HG03520 (cell line): ENCODE data around the gene CD81.
"Not testable (repeated sequence)": the region's sequence is repeated elsewhere in the genome, so short reads cannot be mapped to it uniquely, and the experiment has no call there.

Source experiments
- ATAC-seq: cut with Tn5 transposase; IDR thresholded peaks from one replicate; pipeline ENCODE4 v1.9.1; 2021; ENCODE audit warnings: mild to moderate bottlenecking, moderate library complexity; ENCODE audit not compliant: unreplicated experiment

The CD81 gene, protein sequence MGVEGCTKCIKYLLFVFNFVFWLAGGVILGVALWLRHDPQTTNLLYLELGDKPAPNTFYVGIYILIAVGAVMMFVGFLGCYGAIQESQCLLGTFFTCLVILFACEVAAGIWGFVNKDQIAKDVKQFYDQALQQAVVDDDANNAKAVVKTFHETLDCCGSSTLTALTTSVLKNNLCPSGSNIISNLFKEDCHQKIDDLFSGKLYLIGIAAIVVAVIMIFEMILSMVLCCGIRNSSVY

DNA sequence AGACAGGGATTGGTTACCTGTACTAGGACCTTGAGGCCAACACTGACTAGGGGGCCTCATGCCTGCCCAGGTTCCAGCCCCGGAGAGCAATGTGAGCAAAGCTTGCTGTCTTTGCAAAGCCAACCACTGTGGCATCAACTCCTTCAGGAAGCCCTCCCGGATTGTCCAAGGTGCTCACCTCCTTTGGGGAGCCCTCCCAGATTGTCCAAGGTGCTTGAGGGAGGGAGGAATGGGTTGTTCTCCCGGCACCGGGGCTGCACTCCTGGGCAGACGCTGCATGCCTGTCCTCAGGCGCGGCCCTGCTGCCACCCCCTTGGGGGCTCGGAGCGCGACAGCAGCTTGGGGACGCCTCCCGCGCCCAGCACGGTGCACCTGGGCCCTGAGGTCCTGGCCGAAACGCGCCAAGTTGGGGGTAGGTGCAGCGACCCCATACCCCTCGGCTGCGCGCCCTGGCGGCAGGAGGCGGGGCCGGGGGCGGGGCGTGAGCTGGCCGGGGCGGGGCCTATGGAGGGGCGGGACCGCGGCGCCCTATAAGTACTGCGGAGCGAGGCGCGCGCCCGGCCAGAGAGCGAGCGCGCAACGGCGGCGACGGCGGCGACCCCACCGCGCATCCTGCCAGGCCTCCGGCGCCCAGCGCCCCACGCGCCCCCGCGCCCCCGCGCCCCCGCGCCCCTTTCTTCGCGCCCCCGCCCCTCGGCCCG is at the start of gene CD81:
Gene CD81, plus strand, starts transcription at position 560 of the 701 bp plus-strand sequence. CDS start 240 bp downstream, outside the sequence.
- ATAC-seq, result no peak

DNA sequence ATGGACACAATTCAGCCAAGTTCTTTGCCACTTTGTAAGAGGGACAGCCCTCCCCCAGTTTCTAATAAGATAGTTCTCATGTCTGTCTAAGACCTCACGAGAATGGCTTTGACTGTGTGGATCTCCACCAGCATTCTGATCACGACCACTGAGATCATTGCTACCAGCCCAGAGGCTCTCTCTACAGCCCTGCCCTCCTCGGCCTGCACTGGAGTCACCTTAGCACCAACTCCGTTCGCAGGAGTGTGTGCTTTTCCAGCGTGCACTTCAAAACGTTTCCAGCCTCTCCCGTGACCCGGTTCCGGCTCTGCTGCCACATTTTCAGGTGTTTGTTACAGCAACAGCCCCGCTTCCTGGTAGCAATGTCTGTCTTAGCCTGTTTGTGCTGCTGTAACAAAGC is 49.1 kb upstream of the CD81 start:
- ATAC-seq, result no peak

DNA sequence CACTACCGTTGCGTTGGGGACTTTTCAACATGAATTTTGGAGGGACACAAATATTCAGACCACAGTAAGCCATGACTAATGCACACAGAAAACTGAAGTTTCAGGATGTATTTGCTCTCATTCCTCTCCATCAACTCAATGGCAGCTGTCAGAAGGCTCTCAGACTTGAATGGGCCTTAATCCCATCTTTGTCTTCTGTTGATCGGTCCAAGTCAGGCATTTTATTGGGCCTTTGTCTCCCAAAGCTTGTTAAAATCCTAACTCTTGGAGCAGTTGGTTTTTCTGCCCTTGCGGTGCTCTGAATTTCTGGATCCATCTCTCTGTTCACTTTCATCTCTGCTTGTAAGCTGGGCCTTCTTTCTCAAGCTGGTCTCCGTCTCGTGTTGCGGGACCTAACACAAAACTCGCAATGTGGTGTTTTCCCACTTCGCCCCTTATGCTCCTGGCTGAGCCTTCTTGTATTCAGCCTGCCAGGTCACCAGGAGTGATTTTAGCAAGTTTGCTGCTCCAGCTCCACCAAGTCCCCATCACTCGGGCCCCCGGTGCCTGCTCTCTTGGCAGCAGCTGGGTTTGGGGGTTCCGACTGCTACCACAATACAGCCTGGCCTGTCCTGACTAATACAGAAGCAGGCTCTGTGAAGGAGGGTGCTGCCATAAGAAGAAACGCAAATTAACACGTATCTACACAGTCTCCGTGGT is 48.3 kb upstream of the CD81 start:
- ATAC-seq, result no peak

DNA sequence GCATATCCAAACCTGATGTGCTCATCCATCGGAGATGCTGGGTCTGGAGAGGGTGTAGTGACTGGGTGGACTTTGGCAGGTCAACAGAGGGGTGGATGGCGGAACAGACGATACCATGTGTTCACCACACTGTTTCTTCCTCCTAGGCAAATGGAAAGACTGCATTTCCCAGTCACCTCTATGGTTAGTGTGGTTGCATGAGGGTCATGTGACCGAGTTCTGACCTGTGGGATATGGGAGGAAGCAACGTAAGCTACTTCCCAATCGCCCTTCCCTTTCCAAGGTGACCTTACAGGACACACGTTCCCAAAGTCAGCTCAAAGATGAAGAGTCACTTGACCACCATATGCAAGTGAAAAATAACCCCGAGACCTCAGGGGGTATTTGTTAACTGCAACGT is 47.6 kb upstream of the CD81 start:
- no peak for ATAC-seq

DNA sequence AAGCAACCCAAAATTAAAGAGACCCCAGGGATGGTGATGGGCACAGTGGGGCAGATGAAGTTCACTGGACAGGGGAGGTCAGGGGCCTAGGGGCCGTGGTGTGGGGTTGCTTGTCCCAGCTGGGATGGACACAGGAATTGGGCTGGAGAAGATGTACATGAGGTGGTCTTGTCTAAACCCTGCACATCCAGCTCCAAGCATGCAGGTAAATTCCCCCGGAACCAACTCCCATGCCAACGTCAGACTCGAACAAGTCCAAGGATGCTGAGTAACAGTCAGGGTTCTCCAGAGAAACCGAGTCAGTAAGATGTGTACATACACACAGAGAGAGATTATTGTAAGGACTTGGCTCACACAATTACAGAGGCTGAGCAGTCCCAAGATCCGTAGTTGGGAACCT is 46.4 kb upstream of the CD81 start:
- no peak for ATAC-seq

DNA sequence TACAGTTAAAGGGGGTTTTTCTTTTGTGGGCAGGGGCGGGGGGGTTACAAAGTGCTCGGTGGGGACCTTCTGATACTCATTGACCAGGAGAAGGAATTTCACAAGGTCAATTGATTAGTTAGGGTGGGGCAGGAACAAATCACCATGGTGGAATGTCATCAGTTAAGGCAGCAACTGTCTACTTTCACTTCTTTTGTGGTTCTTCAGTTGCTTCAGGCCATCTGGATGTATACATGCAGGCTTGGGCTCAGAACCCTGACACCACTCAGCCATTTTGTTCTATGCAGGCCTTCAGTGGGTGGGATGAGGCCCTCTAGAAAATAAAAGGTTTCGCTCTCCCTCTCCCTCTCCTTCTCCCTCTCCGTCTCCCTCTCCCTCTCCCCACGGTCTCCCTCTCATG is 45.7 kb upstream of the CD81 start:
- no peak for ATAC-seq

DNA sequence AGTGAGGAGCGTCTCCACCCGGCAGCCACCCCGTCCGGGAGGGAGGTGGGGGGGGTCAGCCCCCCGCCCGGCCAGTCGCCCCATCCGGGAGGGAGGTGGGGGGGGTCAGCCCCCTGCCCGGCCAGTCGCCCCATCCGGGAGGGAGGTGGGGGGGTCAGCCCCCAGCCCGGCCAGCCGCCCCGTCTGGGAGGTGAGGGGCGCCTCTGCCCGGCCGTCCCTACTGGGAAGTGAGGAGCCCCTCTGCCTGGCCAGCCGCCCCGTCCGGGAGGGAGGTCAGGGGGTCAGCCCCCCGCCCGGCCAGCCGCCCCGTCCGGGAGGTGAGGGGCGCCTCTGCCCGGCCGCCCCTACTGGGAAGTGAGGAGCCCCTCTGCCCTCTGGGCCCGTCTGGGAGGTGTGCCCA is 44.5 kb upstream of the CD81 start:
- not testable (repeated sequence) for ATAC-seq

DNA sequence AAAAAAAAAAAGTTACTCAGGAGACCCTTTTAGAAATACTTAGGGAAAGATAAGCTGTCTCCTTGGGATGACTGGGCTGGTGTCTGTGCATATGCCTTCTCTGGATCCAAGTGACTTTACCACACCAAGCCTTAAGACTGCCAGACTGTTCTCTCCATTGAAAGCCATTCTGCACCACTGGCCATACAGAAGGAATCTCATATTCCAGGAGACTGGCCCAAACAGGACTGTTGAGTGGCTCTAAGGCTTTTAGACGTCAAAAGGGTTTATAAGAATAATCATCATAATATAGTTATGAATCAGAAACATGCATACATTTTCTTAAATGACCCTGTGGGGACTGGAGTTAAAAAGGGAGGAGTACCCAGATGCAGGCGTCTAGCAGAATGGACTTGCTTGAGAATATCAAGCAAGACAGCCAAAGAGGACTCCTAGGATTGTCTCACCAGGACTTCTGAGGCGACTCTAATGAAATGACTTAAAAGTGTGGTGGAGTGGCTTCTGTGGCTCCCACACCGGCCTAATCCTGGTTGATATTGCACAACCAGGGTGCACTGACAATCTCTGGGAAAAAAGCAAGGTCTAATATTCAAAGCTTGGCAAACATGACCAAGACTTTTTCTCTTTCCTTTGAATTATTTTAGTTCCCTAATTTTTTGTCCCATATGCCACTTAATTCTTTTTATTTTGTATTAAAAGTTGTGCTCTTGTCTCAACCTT is 43.5 kb upstream of the CD81 start:
- not testable (repeated sequence) for ATAC-seq

DNA sequence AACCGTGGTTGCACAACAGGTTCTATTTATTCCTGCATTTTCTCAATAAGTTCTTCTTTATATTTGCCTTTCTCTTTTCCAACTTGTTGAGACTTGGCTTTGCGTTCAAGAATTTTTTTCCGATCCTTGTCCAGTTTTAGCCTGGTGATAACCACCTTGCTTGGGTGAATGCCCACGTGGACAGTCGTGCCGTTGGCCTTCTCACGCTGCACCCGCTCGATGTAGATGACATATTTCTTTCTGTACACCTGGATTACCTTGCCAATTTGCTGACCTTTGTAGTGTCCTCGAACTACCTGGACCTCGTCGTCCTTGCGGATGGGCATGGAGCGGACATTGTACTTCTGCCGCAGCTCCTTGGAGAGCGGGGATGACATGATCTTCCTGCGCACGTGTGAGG is 41.8 kb upstream of the CD81 start:
- ATAC-seq, result not testable (repeated sequence)

DNA sequence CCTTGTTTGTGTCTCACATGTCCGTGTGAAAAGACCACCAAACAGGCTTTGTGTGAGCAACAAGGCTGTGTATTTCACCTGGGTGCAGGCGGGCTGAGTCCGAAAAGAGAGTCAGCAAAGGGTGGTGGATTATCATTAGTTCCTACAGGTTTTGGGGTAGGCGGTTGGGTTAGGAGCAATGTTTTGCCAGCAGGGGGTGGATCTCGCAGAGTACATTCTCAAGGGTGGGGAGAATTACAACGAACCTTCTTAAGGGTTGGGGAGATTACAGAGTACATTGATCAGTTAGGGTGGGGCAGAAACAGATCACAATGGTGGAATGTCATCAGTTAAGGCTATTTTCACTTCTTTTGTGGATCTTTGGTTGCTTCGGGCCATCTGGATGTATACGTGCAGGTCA is 38.4 kb upstream of the CD81 start:
- ATAC-seq, result not testable (repeated sequence)

DNA sequence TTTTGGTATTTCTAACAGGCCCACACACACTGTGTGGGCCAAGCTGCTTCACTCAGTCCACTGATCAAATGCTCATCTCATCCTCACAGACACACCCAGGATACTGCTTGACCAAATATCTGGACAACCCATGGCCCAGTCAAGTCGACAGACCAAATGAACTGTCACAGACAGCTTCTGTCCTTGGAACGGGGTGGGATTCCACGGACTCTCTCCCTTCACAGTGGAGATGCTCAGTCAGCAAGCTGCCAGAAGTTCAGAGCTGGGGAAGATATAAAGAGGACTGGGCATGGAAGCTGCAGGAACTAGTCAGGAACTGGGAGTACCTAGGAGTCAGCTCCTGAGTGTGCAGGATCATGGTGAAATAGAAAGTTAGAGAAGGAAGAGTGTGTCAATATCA is 34.6 kb upstream of the CD81 start:
- no peak for ATAC-seq

DNA sequence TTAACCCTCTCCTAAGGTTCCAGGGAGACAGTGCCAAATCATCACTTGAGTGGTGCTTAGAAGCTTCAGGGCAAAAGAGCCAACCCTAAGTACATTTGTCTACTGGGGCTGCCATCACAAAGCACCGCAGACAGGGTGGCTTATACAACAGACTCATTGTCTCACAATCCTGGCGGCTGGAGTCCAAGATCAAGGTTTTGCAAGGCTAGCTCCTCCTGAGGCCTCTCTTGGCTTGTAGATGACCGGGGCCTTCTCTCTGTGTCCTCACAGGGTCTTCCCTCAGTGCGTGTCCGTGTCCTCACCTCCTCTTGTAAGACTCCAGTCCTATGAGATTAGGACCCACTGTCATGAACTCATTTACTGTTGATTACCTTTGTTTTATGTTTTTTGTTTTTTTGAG is 34.1 kb upstream of the CD81 start:
- no peak for ATAC-seq

DNA sequence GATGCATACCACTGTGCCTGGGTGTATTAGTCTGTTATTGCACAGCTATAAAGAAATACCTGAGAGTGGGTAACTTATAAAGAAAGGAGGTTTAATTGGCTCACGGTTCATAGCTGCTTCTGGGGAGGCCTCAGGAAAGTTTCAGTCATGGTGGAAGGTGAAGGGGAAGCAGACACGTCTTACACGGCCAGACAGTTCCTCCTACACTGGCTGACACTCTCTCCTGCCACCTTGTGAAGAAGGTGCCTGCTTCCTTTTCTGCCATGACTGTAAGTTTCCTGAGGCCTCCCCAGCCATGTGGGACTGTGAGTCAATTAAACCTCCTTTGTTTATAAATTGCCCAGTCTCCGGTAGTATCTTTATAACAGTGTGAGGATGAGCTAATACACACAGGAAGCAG is 33.6 kb upstream of the CD81 start:
- ATAC-seq, result no peak

DNA sequence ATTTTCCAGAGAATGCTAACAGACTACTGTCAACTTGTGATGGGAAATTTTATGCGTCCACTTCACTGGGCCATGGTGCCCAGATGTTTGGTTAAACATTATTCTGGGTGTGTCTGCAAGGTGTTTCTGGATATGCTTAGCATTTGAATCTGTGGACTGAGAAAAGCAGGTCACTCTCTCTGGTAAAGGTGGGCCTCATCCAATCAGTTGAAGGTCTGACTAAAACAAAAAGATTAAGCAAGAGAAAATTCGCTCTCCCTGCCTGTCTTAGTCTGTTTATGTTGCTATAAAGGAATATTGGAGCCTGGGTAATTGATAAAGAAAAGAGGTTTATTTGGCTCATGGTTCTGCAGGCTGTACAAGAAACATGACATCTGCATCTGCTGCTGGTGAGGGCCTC is 32.1 kb upstream of the CD81 start:
- ATAC-seq, result no peak

DNA sequence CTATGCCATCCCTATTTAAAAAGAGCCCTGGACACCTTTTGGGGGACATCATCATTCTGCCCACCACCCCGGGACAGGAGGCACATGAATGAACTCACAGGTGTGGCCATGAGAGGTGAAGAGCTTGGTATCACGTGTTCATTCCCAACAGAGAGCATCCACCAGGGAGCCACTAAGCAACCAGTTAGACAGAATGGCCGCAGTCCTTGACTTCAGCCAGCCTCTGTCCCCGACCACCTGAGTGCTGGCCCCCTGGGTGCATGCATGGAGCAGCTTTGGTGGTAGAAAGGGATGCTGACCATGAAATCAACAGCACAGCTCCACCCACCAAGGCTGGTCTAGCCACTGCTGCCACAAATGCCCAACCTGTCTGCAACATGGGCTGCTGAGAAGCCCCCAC is 31.1 kb upstream of the CD81 start:
- no peak for ATAC-seq

DNA sequence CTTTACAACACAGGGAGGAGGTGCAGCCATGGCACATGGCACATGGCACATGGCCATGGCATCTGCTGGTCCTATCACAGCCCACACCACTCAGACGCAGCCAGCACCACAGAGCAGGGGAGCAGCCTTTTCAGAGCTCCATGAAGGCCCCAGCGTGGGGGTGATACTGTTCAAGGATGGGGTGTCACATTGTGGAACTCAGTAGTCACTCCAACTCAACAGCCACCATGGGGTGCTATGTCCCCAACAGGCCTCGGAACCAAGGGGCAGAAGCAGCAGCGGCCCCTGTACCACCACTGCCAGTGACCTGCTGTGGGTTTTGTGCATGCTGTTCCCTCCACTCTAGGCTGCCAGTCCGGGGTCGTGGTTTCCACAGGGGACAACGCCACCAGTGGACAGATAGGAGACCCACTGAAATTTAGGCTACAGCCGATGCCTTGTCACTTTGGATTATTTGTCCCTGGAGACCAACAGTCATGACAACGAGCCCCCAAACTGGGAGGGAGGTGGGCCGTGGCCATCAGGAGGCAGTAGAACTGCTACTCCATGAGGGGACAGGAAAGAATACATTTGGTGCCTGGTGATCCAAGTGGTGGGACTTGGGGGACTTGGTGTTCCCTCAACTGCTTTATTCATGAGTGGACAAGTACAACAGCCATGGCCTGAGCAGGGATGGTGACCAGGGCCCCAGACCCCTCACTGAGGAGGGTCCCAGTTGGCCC is 30.4 kb upstream of the CD81 start:
- no peak for ATAC-seq

DNA sequence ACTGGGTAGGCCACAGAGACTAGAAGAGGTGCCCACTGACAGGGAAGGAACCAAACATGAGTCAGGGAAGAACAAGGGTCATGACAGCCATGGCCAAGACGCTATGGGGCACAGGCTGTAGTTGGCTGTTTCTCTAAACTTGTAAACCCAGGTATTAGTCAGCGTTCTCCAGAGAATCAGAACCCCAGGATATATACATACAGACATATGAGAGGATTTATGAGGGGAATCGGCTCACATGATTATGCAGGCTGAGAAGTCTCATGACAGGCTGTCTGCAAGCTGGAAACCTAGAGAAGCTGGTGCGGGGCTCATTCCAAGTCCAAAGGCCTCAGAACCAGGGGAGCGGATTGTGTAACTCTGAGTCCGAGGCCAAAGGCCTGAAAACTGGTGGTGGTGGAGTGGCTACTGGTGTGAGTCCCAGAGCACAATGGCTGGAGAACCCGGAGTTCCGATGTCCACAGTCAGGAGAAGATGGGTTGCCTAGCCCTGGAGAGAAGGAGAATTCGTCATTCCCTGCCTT is 29.7 kb upstream of the CD81 start:
- ATAC-seq, result no peak

DNA sequence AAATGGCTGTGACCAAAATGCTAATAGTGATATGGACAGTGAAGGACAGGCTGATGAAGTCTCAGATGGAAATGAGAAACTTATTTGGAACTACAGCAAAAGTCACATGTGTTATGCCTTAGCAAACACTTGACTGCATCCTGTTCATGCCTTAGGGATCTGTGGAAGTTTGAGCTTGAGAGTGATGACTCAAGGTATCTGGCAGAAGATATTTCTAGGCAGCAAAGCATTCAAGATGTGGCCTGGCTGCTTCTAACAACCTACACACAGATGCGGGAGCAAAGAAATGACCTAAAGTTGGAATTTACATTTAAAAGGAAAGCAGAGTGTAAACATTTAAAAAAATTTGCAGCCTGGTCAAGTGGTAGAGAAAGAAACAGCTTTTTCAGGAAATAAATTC is 28.1 kb upstream of the CD81 start:
- no peak for ATAC-seq

DNA sequence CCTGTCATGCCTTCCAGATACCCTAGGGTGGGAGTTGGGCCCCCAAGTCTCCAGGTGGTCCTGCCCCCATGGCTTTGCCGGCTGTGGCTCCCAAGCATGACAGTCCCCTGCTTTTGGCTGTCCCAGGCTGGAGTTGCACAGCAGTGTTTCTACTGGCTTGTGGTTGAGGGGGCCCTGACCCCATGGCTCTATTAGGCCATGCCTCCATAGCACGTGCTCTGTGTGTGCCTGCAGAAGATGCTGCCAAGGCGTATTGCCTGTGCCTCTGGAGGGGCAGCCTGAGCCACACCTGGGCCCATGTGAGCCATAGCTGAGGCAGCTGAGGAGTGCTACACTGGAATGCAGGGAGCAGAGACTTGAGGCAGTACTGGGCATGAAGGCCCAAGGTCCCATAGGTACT is 25.4 kb upstream of the CD81 start:
- no peak for ATAC-seq

DNA sequence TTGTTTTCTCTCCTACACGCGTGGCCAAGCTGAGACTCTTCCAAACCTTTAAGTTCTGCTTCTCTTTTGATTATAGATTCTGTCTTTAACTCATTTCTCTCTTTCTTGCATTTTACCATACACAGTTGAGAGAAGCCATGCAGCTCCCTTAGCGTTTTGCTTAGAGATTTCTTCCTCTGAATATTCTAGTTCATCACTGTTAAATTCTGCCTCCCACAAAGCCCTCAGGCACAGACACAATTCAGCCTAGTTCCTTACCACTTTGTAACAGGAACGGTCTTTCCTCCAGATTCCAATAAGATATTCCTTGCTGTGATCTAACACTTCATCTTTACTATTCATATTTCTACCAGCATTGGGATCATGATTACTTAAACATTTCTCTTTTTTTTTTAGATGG is 24.7 kb upstream of the CD81 start:
- no peak for ATAC-seq
